ENCODE measurements around the gene ACTR5. TPM values are rescaled to one million over a fixed set of nuclear protein-coding genes. Genes with fewer than 3 reads are reported as not detected.
A peak's percentile ranks its signal among the peaks of the same experiment; 100 is the strongest.

The ACTR5 gene
- total RNA-seq, 1 donor from 2014 or later = 10.1 TPM

DNA sequence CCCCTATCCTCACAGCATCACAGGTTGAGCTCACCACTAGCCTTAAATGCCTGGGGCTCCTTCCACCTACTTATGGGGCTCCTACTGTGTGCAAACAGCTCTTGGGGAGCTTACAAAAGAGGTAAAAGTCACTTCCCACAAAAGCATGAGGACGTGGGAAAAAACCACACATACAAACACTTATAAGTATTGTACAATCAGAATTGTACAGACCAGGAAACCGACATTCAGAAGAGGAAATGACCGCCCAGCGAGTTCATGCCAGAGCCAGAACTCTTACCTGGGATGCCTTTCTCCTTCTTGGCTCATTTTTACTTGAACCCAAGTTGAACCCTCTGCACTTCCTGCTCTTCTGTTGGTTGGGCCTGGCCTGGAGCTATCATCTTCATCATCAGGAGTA, 50.9 kb downstream of the ACTR5 start:
- Mint-ChIP-seq H3K4me1 (ENCODE audit: low read depth, unreplicated experiment) (peaks cover under 1% of the 10 kb centered on the region), H3K9me3 (ENCODE audit: unreplicated experiment) (no peaks in the 10 kb centered on the region), H3K4me3 (ENCODE audit: unreplicated experiment) (no peak overlapping the region), H3K27me3 (ENCODE audit: unreplicated experiment) (no peaks in the 10 kb centered on the region), H3K36me3 (ENCODE audit: unreplicated experiment) (peaks cover 6% of the 10 kb centered on the region), H3K27ac (ENCODE audit: unreplicated experiment) (no peak overlapping the region)
- TF ChIP-seq, protein P1, sequence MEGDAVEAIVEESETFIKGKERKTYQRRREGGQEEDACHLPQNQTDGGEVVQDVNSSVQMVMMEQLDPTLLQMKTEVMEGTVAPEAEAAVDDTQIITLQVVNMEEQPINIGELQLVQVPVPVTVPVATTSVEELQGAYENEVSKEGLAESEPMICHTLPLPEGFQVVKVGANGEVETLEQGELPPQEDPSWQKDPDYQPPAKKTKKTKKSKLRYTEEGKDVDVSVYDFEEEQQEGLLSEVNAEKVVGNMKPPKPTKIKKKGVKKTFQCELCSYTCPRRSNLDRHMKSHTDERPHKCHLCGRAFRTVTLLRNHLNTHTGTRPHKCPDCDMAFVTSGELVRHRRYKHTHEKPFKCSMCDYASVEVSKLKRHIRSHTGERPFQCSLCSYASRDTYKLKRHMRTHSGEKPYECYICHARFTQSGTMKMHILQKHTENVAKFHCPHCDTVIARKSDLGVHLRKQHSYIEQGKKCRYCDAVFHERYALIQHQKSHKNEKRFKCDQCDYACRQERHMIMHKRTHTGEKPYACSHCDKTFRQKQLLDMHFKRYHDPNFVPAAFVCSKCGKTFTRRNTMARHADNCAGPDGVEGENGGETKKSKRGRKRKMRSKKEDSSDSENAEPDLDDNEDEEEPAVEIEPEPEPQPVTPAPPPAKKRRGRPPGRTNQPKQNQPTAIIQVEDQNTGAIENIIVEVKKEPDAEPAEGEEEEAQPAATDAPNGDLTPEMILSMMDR (IDR thresholded peaks at IDR 0.05; ENCODE audit: partially characterized antibody, unreplicated experiment) = no peak
- no peak for DNase-seq

DNA sequence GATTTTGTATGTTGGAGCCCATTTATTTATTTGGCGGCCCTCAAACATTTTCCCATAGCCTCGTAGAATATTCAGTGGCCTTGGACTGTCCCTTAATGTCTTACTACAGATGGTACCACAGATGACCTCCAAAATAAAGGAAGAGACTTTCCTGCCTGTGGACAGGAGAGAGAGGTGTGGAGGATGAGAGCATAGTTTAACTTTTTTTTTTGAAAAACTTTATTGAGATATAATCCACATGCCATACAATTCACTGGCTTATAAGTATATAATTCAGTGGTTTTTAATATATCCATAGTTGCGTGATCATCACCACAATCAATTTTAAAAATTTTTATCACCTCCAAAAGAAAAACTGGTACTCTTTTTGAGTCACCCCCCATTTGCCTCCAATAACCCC, 52.6 kb downstream of the ACTR5 start:
- peaks cover 2% of the 10 kb centered on the region for H3K27me3 Mint-ChIP-seq (ENCODE audit: unreplicated experiment)
- no peak overlapping the region for H3K27ac Mint-ChIP-seq (ENCODE audit: unreplicated experiment)
- H3K4me1 Mint-ChIP-seq (ENCODE audit: low read depth, unreplicated experiment) = peaks cover 7% of the 10 kb centered on the region
- peaks cover 6% of the 10 kb centered on the region for H3K36me3 Mint-ChIP-seq (ENCODE audit: unreplicated experiment)
- TF ChIP-seq, protein P1 (IDR thresholded peaks at IDR 0.05; ENCODE audit: partially characterized antibody, unreplicated experiment) = no peak
- no peaks in the 10 kb centered on the region for H3K9me3 Mint-ChIP-seq (ENCODE audit: unreplicated experiment)
- no peak overlapping the region for H3K4me3 Mint-ChIP-seq (ENCODE audit: unreplicated experiment)
- no peak for DNase-seq

DNA sequence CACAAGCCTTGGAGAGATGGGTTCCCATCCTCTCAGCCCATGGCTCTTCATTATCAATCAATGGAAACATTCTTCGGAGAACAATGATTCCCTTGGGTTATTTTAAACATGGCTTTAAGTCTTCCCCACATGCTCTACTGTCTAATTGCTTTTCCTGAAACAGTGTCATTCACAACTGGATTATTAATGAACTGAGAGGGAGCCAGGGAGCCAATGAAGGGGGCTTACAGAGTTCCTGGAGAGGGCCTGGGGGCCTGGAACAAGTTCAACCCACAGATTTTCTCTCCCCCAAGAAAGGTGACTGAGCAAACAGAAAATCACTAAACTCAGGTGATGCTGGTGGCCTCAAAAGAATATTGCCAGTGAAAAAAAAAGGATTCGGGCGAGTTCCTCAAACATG, 56.0 kb downstream of the ACTR5 start:
- no peak overlapping the region for H3K27ac Mint-ChIP-seq (ENCODE audit: unreplicated experiment)
- peaks cover 16% of the 10 kb centered on the region for H3K4me1 Mint-ChIP-seq (ENCODE audit: low read depth, unreplicated experiment)
- no peaks in the 10 kb centered on the region for H3K36me3 Mint-ChIP-seq (ENCODE audit: unreplicated experiment)
- peaks cover 3% of the 10 kb centered on the region for H3K9me3 Mint-ChIP-seq (ENCODE audit: unreplicated experiment)
- H3K4me3 Mint-ChIP-seq (ENCODE audit: unreplicated experiment) = peak overlapping the region; percentile 63
- TF ChIP-seq, protein P1 (IDR thresholded peaks at IDR 0.05; ENCODE audit: partially characterized antibody, unreplicated experiment) = no peak
- H3K27me3 Mint-ChIP-seq (ENCODE audit: unreplicated experiment) = peaks cover 2% of the 10 kb centered on the region
- DNase-seq = no peak

DNA sequence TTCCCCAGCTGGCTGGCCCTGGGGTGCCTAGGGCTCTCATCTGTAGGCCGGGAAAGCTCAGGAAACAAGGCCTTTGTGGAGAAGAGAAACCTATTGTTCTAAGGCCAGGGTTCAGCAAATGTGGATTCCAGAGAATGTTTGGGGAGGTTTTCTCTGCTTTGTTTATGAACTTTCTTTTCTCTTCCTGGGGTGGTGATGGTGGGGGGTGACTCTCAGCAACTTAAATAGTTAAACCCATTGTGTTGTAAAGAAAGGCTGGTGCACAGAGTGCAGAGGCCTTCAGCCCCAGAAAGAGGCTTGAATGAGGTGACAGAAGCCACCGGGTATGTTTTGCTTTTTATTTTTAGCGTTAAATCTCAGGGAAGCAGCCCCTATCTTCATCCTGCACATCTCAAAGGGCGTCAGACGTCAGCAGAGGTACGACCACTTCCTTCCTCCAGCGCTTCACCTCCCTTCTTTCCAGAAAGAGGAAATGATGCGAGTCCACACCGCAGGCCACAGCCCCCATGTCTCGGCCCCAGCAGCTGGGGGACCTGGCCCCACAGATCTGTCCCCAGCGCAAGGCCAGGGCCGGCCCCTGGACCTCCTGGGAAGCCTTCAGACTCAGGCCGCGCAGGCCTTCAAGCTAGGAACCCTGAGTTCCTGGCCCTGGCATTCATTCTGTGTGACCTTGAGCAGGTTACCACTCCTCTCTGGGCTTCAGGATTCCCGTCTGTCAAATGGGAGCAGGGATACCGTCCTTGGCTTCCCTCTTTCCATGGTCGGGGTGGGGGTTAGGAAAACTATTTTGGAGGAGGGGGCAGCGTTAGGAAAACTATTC, 56.6 kb downstream of the ACTR5 start:
- TF ChIP-seq, protein P1 (IDR thresholded peaks at IDR 0.05; ENCODE audit: partially characterized antibody, unreplicated experiment) = no peak
- peaks cover 19% of the 10 kb centered on the region for H3K4me1 Mint-ChIP-seq (ENCODE audit: low read depth, unreplicated experiment)
- H3K4me3 Mint-ChIP-seq (ENCODE audit: unreplicated experiment) = peak overlapping the region; percentile 63
- peaks cover 2% of the 10 kb centered on the region for H3K27me3 Mint-ChIP-seq (ENCODE audit: unreplicated experiment)
- no peak for DNase-seq
- peak overlapping the region; percentile 8 for H3K27ac Mint-ChIP-seq (ENCODE audit: unreplicated experiment)
- H3K36me3 Mint-ChIP-seq (ENCODE audit: unreplicated experiment) = no peaks in the 10 kb centered on the region
- H3K9me3 Mint-ChIP-seq (ENCODE audit: unreplicated experiment) = peaks cover 3% of the 10 kb centered on the region

DNA sequence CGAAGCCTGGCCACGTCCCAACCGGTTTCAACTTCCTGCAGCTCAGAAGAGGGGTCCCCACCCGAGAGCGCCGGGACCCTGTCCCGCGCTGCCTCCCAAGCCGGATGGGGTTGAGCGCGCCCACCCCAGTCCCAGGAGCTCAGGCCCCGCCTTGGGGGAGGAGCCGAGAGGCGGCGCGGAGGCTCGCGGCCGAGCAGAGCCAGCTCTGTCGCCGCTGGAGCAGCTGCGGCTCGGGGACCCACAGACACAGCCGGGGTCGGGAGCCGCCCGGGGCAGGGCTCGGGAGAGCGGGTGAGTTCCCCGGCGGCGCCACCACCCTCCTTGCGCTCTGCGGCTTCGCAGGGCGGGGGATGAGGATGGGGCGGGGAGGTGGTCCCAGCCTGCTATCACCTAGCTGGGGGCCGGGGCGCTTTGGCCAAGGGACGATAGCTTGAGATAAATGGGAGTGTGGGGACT, 57.3 kb downstream of the ACTR5 start, which contains the start of gene PPP1R16B:
TSS of gene PPP1R16B (plus strand) at position 196 of the 456 bp plus-strand sequence. CDS start 30,229 bp downstream, outside the sequence.
- H3K36me3 Mint-ChIP-seq (ENCODE audit: unreplicated experiment) = no peaks in the 10 kb centered on the region
- peaks cover 2% of the 10 kb centered on the region for H3K27me3 Mint-ChIP-seq (ENCODE audit: unreplicated experiment)
- H3K27ac Mint-ChIP-seq (ENCODE audit: unreplicated experiment) = peak within 1 kb of the TSS; percentile 8
- TF ChIP-seq, protein P1 (IDR thresholded peaks at IDR 0.05; ENCODE audit: partially characterized antibody, unreplicated experiment) = no peak
- H3K4me1 Mint-ChIP-seq (ENCODE audit: low read depth, unreplicated experiment) = peaks cover 22% of the 10 kb centered on the region
- H3K9me3 Mint-ChIP-seq (ENCODE audit: unreplicated experiment) = peaks cover 6% of the 10 kb centered on the region
- H3K4me3 Mint-ChIP-seq (ENCODE audit: unreplicated experiment) = peak within 1 kb of the TSS; percentile 74
- peak; percentile 71 for DNase-seq
